ENCODE results near the gene MIAT.
A peak's percentile ranks its signal among the peaks of the same experiment; 100 is the strongest.

Gene MIAT

DNA sequence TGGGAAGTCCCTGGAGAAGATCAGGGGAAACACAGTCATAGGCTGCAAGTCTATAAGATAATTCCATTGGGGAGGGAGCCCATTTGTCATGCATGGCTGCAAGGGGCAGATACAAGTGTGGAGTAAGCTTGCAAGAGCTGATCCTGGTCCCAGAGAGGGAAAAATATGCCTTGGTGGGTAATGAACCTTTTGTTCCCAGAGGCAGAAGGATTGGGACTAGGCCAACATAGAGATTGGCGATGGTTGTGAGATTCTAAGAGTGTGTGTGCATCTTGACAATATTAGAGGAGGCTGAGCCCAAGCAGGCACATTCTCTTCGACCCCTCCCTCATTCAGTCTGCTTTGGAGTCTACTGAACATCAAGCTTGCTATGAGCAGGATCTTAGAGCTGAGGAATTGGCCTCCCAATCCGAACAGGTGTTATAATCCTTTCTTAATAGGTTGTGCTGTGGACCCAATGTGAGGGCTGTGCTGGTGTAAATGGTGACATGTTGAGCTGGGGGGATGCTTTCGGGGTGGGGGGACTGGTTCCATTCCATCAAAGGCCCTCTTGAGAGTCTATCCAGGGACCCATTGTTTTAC lies 18.4 kb downstream of the MIAT start:
- TF ChIP-seq, protein P1, sequence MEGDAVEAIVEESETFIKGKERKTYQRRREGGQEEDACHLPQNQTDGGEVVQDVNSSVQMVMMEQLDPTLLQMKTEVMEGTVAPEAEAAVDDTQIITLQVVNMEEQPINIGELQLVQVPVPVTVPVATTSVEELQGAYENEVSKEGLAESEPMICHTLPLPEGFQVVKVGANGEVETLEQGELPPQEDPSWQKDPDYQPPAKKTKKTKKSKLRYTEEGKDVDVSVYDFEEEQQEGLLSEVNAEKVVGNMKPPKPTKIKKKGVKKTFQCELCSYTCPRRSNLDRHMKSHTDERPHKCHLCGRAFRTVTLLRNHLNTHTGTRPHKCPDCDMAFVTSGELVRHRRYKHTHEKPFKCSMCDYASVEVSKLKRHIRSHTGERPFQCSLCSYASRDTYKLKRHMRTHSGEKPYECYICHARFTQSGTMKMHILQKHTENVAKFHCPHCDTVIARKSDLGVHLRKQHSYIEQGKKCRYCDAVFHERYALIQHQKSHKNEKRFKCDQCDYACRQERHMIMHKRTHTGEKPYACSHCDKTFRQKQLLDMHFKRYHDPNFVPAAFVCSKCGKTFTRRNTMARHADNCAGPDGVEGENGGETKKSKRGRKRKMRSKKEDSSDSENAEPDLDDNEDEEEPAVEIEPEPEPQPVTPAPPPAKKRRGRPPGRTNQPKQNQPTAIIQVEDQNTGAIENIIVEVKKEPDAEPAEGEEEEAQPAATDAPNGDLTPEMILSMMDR (IDR thresholded peaks at IDR 0.05; ENCODE audit: low read depth, low read length) = no peak
- Histone ChIP-seq H3K27me3 (ENCODE audit: insufficient read depth, low read depth, severe bottlenecking) (no peaks in the 10 kb centered on the region), H3K9me3 (ENCODE audit: severe bottlenecking) (no peaks in the 10 kb centered on the region), H3K27ac (no peak overlapping the region), H3K36me3 (peaks cover 5% of the 10 kb centered on the region; the same call in 1 of the 2 replicates), H3K4me3 (ENCODE audit: low read depth, low read length) (no peak overlapping the region)
- no peak for DNase-seq

DNA sequence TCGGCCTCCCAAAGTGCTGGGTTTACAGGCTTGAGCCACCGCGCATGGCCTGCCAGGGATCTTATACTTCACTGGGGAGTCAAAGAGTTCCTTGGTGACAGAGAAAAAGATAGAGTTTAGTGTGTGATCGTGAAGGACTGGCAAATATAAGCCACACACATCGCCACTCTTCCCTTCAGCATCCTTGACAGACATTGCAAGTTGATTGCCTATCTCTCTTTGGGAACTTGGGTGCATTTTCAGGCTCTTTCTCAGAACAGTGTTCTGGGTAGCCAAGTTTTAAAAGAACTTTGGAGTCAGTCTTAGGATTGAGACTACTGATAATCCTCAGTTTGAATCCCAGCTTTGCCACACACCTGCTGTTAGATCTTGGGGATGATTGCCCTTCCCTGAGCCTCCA lies 19.8 kb downstream of the MIAT start:
- no peak overlapping the region for H3K27ac ChIP-seq
- no peaks in the 10 kb centered on the region for H3K27me3 ChIP-seq (ENCODE audit: insufficient read depth, low read depth, severe bottlenecking)
- no peak for DNase-seq
- peaks cover 8% of the 10 kb centered on the region for H3K36me3 ChIP-seq
- H3K9me3 ChIP-seq (ENCODE audit: severe bottlenecking) = no peaks in the 10 kb centered on the region
- no peak overlapping the region for H3K4me3 ChIP-seq (ENCODE audit: low read depth, low read length)
- TF ChIP-seq, protein P1 (IDR thresholded peaks at IDR 0.05; ENCODE audit: low read depth, low read length) = no peak

GRCh38 chr22:26679003-26679629 lies 21.7 kb downstream of the MIAT start:
- Histone ChIP-seq H3K27ac (no peak overlapping the region), H3K36me3 (peaks cover 8% of the 10 kb centered on the region), H3K9me3 (ENCODE audit: severe bottlenecking) (no peaks in the 10 kb centered on the region), H3K27me3 (ENCODE audit: insufficient read depth, low read depth, severe bottlenecking) (no peaks in the 10 kb centered on the region), H3K4me3 (ENCODE audit: low read depth, low read length) (no peak overlapping the region)
- peak; percentile 73 for DNase-seq
- TF ChIP-seq, protein P1 (IDR thresholded peaks at IDR 0.05; ENCODE audit: low read depth, low read length) = peak; percentile 88

GRCh38 chr22:26680485-26680884 lies 23.1 kb downstream of the MIAT start:
- no peaks in the 10 kb centered on the region for H3K9me3 ChIP-seq (ENCODE audit: severe bottlenecking)
- H3K4me3 ChIP-seq (ENCODE audit: low read depth, low read length) = no peak overlapping the region
- H3K27ac ChIP-seq = no peak overlapping the region
- H3K36me3 ChIP-seq = peaks cover 8% of the 10 kb centered on the region
- DNase-seq = no peak
- TF ChIP-seq, protein P1 (IDR thresholded peaks at IDR 0.05; ENCODE audit: low read depth, low read length) = no peak
- H3K27me3 ChIP-seq (ENCODE audit: insufficient read depth, low read depth, severe bottlenecking) = no peaks in the 10 kb centered on the region

- Histone ChIP-seq H3K36me3 (peaks cover 8% of the 10 kb centered on the region), H3K4me3 (ENCODE audit: low read depth, low read length) (no peak overlapping the region), H3K27me3 (ENCODE audit: insufficient read depth, low read depth, severe bottlenecking) (no peaks in the 10 kb centered on the region), H3K27ac (no peak overlapping the region), H3K9me3 (ENCODE audit: severe bottlenecking) (no peaks in the 10 kb centered on the region)
- DNase-seq = no peak
- TF ChIP-seq, protein P1 (IDR thresholded peaks at IDR 0.05; ENCODE audit: low read depth, low read length) = no peak
Measured at GRCh38 chr22:26681395-26681821, 24.0 kb downstream of the MIAT start.

All from WERI-Rb-1 (cell line).